Activated T-helper 2 cell treated with anti-CD3 and anti-CD28 coated beads, Interferon-gamma antibody, Interleukin-2, Interleukin-4, amounts not matched to agents 10 μg/mL and 5 μg/mL and 100 μg/mL, durations not matched to agents 14 hours and 24 hours and 36 hours (primary cell): ENCODE results near the gene B4GALT1. TPM values are rescaled to one million over a fixed set of nuclear protein-coding genes. Genes with fewer than 3 reads are reported as not detected.

ENCODE experiments used
- DNase-seq: peaks from one replicate; pipeline ENCODE4 v3.0.0; 2021; ENCODE audit warnings: low spot score
- H3K27ac Mint-ChIP-seq: one replicate; pipeline ENCODE4 v1.8.0; 2021; ENCODE audit warnings: mixed read lengths
- H3K27me3 Mint-ChIP-seq: one replicate; pipeline ENCODE4 v1.8.0; 2021; ENCODE audit warnings: low read depth, mixed read lengths
- H3K36me3 Mint-ChIP-seq: one replicate; pipeline ENCODE4 v1.8.0; 2021; ENCODE audit warnings: low read depth, mixed read lengths
- H3K4me1 Mint-ChIP-seq: one replicate; pipeline ENCODE4 v1.8.0; 2021; ENCODE audit warnings: low read depth, mixed read lengths
- H3K4me3 Mint-ChIP-seq: one replicate; pipeline ENCODE4 v1.8.0; 2021; ENCODE audit warnings: low read depth, mild to moderate bottlenecking, moderate library complexity, mixed read lengths
- H3K9me3 Mint-ChIP-seq: one replicate; pipeline ENCODE4 v1.8.0; 2021; ENCODE audit warnings: mixed read lengths
- intact Hi-C: fragments of 100-400 bp; cut with micrococcal nuclease; formaldehyde crosslinking; loops from one replicate; pipeline ENCODE4 v1.15.1; 2023
- total RNA-seq: library from RNA; stranded (reverse); gene quantifications from 2 replicates; pipeline ENCODE4 v1.2.3, GENCODE V29; 2022

B4GALT1 gene
- total RNA-seq, 1 donor from 2014 or later: 60.6 TPM

DNA sequence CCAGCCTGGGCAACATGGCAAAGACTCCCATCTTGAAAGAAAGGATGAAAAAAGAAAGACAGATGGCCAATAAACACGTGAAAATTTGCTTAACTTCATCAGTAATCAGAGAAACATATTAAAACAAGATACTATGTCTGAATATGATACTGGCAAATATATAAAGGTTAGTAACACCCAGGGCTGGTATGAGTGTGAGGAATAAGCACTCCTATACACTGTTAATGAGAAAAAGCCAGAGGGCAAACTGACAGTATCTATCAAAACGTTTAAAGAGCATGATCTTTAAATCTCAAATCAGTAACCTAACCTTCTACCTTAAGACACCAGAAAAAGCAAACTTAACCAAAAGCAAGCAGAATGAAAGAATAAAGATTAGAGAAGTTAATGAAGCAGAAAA, 14.1 kb downstream of the B4GALT1 start:
- H3K4me3 Mint-ChIP-seq: no peak overlapping the region
- no peak for DNase-seq
- intact Hi-C loops: no loop called here
- no peaks in the 10 kb centered on the region for H3K27me3 Mint-ChIP-seq
- peaks cover 63% of the 10 kb centered on the region for H3K4me1 Mint-ChIP-seq
- no peaks in the 10 kb centered on the region for H3K9me3 Mint-ChIP-seq
- peak overlapping the region; percentile 28 for H3K27ac Mint-ChIP-seq
- H3K36me3 Mint-ChIP-seq: peaks cover 18% of the 10 kb centered on the region

DNA sequence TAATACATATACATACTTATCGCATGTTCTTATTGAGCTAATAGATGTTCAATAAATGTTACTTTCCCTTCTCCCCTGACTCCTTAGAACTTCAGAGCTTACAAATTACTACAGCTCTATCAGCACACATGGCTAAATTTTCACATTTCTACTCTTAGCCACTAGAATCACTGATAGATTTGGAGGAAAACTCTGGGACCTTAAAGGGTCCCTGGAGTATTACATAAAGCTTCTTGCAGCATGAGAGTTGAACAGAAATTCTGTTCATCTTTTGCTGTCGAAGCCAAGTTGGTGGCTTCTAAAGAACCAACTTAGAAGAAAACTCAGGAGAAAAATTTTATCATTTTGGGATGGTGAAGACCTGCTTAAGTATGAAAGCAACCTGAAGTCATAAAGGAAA, 15.5 kb downstream of the B4GALT1 start:
- Mint-ChIP-seq H3K36me3 (peaks cover 28% of the 10 kb centered on the region), H3K4me1 (peaks cover 60% of the 10 kb centered on the region), H3K9me3 (no peaks in the 10 kb centered on the region), H3K4me3 (no peak overlapping the region), H3K27ac (no peak overlapping the region), H3K27me3 (no peaks in the 10 kb centered on the region)
- intact Hi-C loops: no loop called here
- no peak for DNase-seq

DNA sequence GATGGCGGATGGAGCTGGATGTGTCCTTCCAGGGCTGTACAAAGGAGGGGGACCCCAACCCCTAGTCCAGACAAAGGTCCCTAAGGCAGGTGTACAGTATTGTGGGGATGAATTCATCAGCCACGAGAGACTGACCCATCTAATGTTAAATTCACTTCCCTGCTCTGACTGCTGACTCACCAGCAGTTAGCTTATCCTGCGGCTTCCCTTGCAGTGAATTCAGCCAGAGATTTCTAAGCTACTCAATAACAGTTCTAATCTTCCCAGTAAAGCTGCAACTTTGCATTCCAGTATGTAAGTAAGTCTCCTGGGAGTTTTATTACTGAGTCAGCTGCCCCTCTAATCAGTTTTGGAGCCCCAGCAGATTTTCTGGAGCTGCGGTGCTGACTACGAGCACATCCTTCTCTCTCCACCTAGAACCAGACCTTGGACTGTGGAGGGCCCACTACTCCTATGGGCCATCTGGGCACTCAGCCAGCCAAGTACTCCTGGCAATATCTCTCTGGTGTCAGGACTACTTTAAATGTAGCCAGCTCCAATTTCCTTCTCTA, 16.1 kb downstream of the B4GALT1 start:
- intact Hi-C loops: no loop called here
- H3K9me3 Mint-ChIP-seq: no peaks in the 10 kb centered on the region
- no peak overlapping the region for H3K27ac Mint-ChIP-seq
- peaks cover 28% of the 10 kb centered on the region for H3K36me3 Mint-ChIP-seq
- DNase-seq: no peak
- H3K4me1 Mint-ChIP-seq: peaks cover 60% of the 10 kb centered on the region
- H3K4me3 Mint-ChIP-seq: no peak overlapping the region
- no peaks in the 10 kb centered on the region for H3K27me3 Mint-ChIP-seq

DNA sequence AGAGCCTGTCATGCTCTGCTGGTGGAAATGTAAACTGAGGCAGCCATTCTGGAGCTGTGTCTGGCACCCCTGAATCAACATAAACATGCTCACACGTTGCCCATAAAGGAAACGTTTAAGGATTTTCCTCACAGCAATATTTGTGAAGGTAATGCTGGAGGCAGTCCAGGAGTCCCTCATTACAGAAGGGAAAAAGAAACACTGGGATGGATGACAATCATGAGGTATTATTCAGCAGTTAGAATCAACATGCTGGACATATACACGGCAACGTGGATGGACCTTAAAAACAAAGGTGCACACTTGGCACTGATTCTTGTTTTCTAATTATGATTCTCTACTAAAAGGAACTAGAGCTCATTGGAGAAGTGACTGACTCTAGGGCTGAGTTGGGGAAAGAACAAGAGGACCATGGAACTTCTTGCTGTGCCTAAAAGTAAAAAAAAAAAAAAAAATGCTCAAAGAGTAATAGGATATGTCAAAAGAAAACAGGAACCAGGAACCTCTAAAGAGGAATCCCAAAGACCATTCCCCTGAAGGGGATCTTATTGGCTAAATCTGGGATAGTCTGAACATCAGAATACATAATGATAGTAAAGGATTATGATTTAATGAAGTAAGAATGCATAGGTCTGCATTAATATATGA, 18.6 kb downstream of the B4GALT1 start:
- intact Hi-C loops: no loop called here

DNA sequence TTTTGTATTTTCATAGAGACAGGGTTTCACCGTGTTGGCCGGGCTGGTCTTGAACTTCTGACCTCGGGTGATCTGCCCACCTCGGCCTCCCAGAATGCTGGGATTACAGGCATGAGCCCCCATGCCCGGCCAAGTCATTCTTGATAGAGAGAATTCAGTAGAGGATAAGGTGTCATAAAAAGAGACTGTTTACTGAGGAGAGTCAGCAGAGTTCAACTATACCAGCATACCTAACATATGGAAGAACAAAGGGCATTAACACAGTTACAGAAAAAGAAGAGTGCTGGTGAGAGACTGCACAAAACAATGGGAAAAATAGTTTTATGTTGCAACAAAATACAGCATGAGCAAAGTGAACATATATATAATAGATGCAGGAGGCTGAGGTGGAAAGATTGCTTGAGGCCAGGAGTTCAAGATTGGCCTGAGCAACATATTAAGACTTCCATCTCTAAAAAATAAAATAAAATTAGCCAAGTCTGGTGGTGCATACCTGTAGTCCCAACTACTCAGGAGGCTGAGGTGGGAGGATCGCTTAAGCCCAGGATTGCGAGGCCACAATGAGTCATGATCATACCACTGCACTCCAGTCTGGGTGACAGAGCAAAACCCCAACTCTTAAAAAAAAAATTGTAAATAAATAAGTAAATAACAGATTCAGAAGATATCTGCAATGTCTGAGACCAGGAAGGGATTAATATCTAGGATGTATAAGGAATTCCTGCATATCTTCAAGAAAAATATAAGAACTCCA, 19.5 kb downstream of the B4GALT1 start:
- Mint-ChIP-seq H3K4me3 (no peak overlapping the region), H3K4me1 (peaks cover 41% of the 10 kb centered on the region), H3K27ac (no peak overlapping the region), H3K36me3 (peaks cover 13% of the 10 kb centered on the region), H3K27me3 (no peaks in the 10 kb centered on the region), H3K9me3 (no peaks in the 10 kb centered on the region)
- intact Hi-C loops: no loop called here
- DNase-seq: no peak

More for the DNA sequence above, 18.6 kb downstream of the B4GALT1 start:
- DNase-seq: no peak
- no peaks in the 10 kb centered on the region for H3K27me3 Mint-ChIP-seq
- H3K27ac Mint-ChIP-seq: no peak overlapping the region
- H3K9me3 Mint-ChIP-seq: no peaks in the 10 kb centered on the region
- H3K36me3 Mint-ChIP-seq: peaks cover 9% of the 10 kb centered on the region
- H3K4me1 Mint-ChIP-seq: peaks cover 44% of the 10 kb centered on the region
- H3K4me3 Mint-ChIP-seq: no peak overlapping the region

DNA sequence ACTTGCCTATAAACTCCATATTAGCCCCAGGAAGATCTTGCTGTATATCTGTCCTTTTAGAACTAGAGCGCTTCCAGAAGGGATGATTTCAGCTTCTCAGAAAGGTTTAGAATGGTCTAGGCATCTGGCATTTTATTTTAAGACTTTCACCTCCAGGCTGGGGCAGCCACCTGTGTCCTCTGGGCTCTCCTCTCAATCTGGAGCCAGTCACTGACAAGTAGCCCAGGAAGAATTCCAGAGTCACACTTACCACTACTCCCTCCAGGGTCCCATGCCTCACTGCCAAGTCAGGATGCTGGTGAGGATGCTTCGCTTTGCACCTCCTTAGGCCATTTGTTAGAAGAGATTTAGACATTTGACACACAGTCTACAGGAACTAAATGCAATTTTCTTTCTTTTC, 20.8 kb downstream of the B4GALT1 start:
- Mint-ChIP-seq H3K27me3 (no peaks in the 10 kb centered on the region), H3K27ac (no peak overlapping the region), H3K4me1 (peaks cover 39% of the 10 kb centered on the region), H3K36me3 (peaks cover 18% of the 10 kb centered on the region), H3K4me3 (no peak overlapping the region), H3K9me3 (no peaks in the 10 kb centered on the region)
- DNase-seq: no peak
- intact Hi-C loops: no loop called here

DNA sequence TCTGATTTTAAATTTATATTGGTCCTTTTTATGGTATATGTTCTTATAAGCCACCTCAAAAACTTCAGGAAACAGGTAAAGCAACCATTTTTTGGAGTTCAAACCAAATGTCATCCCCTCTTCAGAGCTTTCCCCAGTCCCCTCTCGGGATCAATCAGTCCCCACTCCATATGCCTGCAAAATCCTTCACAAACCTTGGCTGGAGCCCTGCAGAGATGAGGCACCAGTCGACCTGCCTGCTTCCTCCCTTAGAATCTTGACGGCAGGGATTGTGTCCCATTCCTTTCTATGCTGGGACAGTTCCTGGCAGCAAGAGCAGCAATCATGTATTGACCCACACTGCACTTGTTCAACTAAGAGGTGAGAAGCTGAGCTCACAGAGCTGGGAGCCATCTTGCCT, 22.6 kb downstream of the B4GALT1 start:
- H3K36me3 Mint-ChIP-seq: peaks cover 19% of the 10 kb centered on the region
- H3K27me3 Mint-ChIP-seq: no peaks in the 10 kb centered on the region
- H3K27ac Mint-ChIP-seq: peak overlapping the region; percentile 49
- DNase-seq: no peak
- H3K4me1 Mint-ChIP-seq: peaks cover 38% of the 10 kb centered on the region
- intact Hi-C loops: no loop called here
- no peaks in the 10 kb centered on the region for H3K9me3 Mint-ChIP-seq
- no peak overlapping the region for H3K4me3 Mint-ChIP-seq

DNA sequence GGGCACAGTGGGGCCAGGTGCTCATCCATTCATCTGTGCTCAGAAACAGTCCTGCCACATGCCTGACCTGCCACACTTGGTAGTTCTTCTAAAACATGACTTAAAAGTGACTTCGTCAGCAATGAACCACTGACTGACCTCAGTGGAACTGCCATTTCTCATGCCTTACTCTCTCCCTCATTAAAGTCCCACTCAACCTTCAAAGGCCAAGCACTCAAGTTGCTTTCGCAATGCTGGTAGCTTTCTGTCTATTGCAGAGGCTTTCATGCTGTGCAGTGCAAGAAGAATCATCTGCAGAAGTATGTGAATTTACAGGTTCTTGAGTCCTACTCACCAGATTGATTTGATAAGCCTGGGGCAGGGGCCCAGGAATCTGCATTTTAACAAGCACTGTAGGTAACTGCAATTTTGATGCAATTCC, 23.9 kb downstream of the B4GALT1 start:
- H3K27ac Mint-ChIP-seq: peak overlapping the region; percentile 21
- peak overlapping the region; percentile 26 for H3K4me3 Mint-ChIP-seq
- no peaks in the 10 kb centered on the region for H3K27me3 Mint-ChIP-seq
- peaks cover 47% of the 10 kb centered on the region for H3K4me1 Mint-ChIP-seq
- intact Hi-C loops: loop anchor here (2.0 kb wide), 1 partner anchor 18 kb away; no protein-coding TSS in a partner anchor
- no peak for DNase-seq
- peaks cover 19% of the 10 kb centered on the region for H3K36me3 Mint-ChIP-seq
- H3K9me3 Mint-ChIP-seq: no peaks in the 10 kb centered on the region

DNA sequence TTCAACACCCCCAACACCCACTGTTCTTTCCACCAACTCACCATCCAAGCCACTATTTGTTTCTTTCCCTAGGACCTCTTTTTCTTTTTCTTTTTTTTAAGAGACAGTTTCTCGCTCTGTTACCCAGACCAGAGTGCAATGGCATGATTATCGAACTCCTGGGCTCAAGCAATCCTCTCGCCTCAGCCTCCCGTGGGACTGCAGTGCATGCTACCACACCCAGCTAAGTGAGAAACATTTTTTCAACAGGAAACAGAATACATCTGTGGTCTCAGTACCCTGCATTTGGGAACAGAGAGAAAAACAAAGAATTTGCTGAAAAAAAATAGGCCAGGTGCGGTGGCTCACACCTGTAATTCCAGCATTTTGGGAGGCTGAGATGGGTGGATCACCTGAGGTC, 24.6 kb downstream of the B4GALT1 start:
- intact Hi-C loops: loop anchor here (2.0 kb wide), 1 partner anchor 18 kb away; no protein-coding TSS in a partner anchor
- peaks cover 18% of the 10 kb centered on the region for H3K36me3 Mint-ChIP-seq
- no peaks in the 10 kb centered on the region for H3K27me3 Mint-ChIP-seq
- DNase-seq: no peak
- peaks cover 45% of the 10 kb centered on the region for H3K4me1 Mint-ChIP-seq
- H3K27ac Mint-ChIP-seq: peak overlapping the region; percentile 48
- no peaks in the 10 kb centered on the region for H3K9me3 Mint-ChIP-seq
- H3K4me3 Mint-ChIP-seq: no peak overlapping the region

DNA sequence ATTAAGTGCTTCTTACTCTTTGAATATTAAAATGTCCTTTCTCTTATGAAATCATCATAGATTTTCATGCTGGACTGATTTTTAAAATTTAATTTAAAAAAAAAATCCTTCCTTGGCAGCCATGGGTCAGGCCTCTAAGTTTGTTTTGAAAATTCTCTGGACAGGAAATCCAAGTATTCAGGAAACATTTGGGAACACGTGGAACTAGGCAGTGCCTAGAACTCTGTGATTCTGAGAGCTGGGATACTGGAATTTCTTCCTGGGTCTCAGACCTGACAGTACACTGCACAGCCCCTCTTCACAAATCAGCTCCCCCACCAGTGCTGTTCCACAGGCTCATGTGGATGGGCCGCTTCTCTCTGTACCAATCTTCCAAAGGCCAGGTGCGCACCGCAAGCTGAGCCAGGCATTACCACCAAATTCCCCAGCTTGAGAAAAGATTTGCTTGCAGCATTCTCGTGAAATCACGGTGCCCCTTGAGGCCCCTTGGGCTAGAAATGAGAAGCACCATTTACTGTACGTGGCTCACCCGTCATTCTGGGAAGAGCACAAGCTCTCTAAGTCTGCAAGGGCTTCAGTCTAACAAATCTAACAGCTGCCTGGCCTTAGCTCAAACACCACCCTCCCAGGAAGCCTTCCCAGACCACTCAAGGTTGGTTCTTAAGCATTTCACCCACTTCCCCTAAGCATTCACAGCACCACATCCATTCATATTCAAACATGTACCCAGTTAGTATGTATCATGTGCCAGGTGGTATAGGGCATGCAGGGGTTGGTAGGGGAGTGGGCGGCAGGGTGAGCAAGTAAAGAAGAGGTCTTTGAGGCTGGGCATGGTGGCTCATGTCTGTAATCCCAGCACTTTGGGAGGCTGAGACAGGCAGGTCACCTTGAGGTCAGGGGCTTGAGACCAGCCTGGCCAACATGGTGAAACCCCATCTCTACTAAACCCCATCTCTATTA, 26.5 kb downstream of the B4GALT1 start:
- intact Hi-C loops: no loop called here
- Mint-ChIP-seq H3K27ac (no peak overlapping the region), H3K27me3 (no peaks in the 10 kb centered on the region), H3K36me3 (peaks cover 12% of the 10 kb centered on the region), H3K4me1 (peaks cover 51% of the 10 kb centered on the region), H3K9me3 (no peaks in the 10 kb centered on the region), H3K4me3 (no peak overlapping the region)
- no peak for DNase-seq

DNA sequence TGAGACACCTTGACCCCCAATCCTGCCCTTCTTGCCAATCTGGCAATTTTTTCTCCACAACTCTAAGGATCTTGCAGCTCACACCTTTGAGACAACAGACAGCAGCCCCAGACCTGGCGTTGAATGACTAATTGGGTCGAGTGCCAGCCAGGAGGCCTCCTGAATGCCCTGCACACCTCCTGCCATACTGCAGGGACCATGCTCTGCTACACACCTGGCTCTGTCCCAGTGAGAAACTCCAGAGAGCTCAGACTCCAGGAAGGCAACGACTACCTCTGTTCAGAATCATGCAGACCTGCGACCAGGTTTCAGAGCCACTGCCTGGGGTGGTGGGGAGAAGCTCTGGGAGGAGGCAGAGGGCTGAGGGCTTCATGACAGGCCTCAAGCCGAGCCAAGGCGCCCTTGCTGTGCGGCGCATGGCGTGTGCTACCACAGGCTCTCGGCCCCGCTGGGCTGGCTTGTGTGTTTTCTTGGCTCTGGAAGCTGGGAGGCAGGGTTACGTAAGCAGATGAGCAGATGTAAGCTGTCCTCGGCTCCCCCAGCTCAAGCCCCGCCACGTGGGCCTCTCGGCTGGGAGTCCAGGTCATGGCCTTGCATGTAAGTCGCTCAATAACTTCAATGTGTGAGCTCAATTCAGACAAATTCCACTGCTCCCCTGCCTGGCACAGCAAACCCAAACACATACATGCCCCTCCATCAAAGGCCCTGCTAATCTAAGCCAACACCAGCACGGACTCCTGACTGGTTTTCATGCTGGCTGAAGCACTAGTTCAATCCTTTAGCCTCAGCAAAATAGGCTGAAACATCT, 27.5 kb downstream of the B4GALT1 start:
- peaks cover 14% of the 10 kb centered on the region for H3K36me3 Mint-ChIP-seq
- peak overlapping the region; percentile 10 for H3K27ac Mint-ChIP-seq
- no peak for DNase-seq
- H3K4me3 Mint-ChIP-seq: no peak overlapping the region
- no peaks in the 10 kb centered on the region for H3K9me3 Mint-ChIP-seq
- intact Hi-C loops: no loop called here
- no peaks in the 10 kb centered on the region for H3K27me3 Mint-ChIP-seq
- H3K4me1 Mint-ChIP-seq: peaks cover 51% of the 10 kb centered on the region

DNA sequence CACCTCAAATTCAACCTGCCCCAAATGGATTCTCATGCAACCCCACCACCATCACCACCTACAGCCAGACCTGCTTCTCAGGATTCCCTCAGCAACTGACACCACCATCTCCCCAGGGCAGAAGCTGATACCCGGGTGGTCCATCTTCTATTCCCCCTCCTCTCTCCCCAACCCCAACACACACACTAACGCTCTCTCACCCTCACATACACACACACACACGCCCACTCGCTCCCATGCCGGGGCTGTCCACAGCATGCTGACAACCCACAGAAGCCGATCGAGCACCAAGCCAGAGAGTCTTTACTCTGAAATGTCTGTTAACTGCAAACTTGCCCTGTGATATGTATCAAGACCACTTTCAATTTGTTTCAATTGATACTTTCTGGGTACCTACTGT, 28.4 kb downstream of the B4GALT1 start:
- Mint-ChIP-seq H3K4me1 (peaks cover 48% of the 10 kb centered on the region), H3K27ac (peak overlapping the region; percentile 28), H3K27me3 (no peaks in the 10 kb centered on the region), H3K36me3 (peaks cover 18% of the 10 kb centered on the region), H3K4me3 (no peak overlapping the region), H3K9me3 (no peaks in the 10 kb centered on the region)
- intact Hi-C loops: no loop called here
- DNase-seq: no peak
